ENCODE results near the gene SFMBT2. TPM values are rescaled to one million over a fixed set of nuclear protein-coding genes. Genes with fewer than 3 reads are reported as not detected.

The SFMBT2 gene
- total and polyA plus RNA-seq, 2 of the 13 experiments (the other 11 are each of a cell fraction or from before 2014, with no cell fraction given): 0.01 to 0.02 TPM

GRCh38 chr10:7306147-7306546 lies 104.7 kb downstream of the SFMBT2 start:
- no TSS peak for BruUV-seq (replicated peaks)
- no peak for ATAC-seq
- Histone ChIP-seq H2AFZ (ENCODE audit: low read length) (no peak overlapping the region), H3K9ac (ENCODE audit: insufficient read depth, low read depth, low read length) (no peak overlapping the region), H3K4me3 (replicated peaks in 1 of 3; ENCODE audit: insufficient read depth in 1 of 3, low read depth in 2 of 3, low read length in 3 of 3) (no peak overlapping the region), H3K79me2 (ENCODE audit: insufficient read depth, low read length) (no peaks in the 10 kb centered on the region), H3K9me3 (ENCODE audit: low read length) (no peaks in the 10 kb centered on the region), H4K20me1 (ENCODE audit: insufficient read depth, low read length) (no peaks in the 10 kb centered on the region), H3K27ac (ENCODE audit: extremely low read length, insufficient read depth, low read length) (no peak overlapping the region), H3K36me3 (replicated peaks in 1 of 2; ENCODE audit: control insufficient read depth in 1 of 2, insufficient read depth in 2 of 2, low read length in 2 of 2) (no peaks in the 10 kb centered on the region), H3K4me1 (ENCODE audit: insufficient read depth, low read length) (no peaks in the 10 kb centered on the region), H3K4me2 (ENCODE audit: low read depth, low read length) (no peak overlapping the region), H3K27me3 (ENCODE audit: control insufficient read depth in 1 of 2, insufficient read depth in 2 of 2, low read length in 2 of 2) (peaks cover 2 to 15% of the 10 kb centered on the region in 2 experiments; a peak in 2 of 5 replicates)
- CTCF ChIA-PET (ENCODE audit: low intra/inter-chr PET ratio, low total read pairs): no interaction called here
- DNase-seq (ENCODE audit: low spot score): no peak
- POLR2A ChIA-PET: no interaction called here
- intact Hi-C loops (cut with micrococcal nuclease; ENCODE audit: unreplicated experiment): no loop called here
- no peak for TF ChIP-seq RNF219 (CRISPR knock-in tag; IDR thresholded peaks at IDR 0.05)
- no peak for TF ChIP-seq CHCHD3 (CRISPR knock-in tag; IDR thresholded peaks at IDR 0.05)
- TF ChIP-seq NFYC (CRISPR knock-in tag; IDR thresholded peaks at IDR 0.05): no peak
- TF ChIP-seq ZC3H13 (CRISPR knock-in tag; IDR thresholded peaks at IDR 0.05): no peak
- no peak for TF ChIP-seq ZNF574 (CRISPR knock-in tag; IDR thresholded peaks at IDR 0.05)
- TF ChIP-seq YEATS4 (CRISPR knock-in tag; IDR thresholded peaks at IDR 0.05; ENCODE audit: borderline replicate concordance): no peak
- no peak for TF ChIP-seq GFI1 (CRISPR knock-in tag; IDR thresholded peaks at IDR 0.05; ENCODE audit: borderline replicate concordance)
- TF ChIP-seq JARID2 (CRISPR knock-in tag; IDR thresholded peaks at IDR 0.05; ENCODE audit: insufficient replicate concordance): no peak
- no peak for TF ChIP-seq NCOA5 (CRISPR knock-in tag; IDR thresholded peaks at IDR 0.05)
- no peak for TF ChIP-seq ZNF891 (CRISPR knock-in tag; IDR thresholded peaks at IDR 0.05)
- no peak for TF ChIP-seq ZNF383 (CRISPR knock-in tag; IDR thresholded peaks at IDR 0.05; ENCODE audit: borderline replicate concordance)
- no peak for TF ChIP-seq U2AF1 (optimal IDR thresholded peaks at IDR 0.05; ENCODE audit: low read depth, low read length)
- TF ChIP-seq SIX4 (CRISPR knock-in tag; IDR thresholded peaks at IDR 0.05): no peak
- TF ChIP-seq ZNF251 (CRISPR knock-in tag; IDR thresholded peaks at IDR 0.05): no peak
- no peak for TF ChIP-seq DMTF1 (CRISPR knock-in tag; IDR thresholded peaks at IDR 0.05)
- no peak for TF ChIP-seq ZNF335 (CRISPR knock-in tag; IDR thresholded peaks at IDR 0.05)
- TF ChIP-seq ZNF781 (CRISPR knock-in tag; IDR thresholded peaks at IDR 0.05; ENCODE audit: borderline replicate concordance, not compliant biosample characterization): no peak
- TF ChIP-seq ZNF232 (CRISPR knock-in tag; IDR thresholded peaks at IDR 0.05; ENCODE audit: borderline replicate concordance): no peak
- no peak for TF ChIP-seq SKI (IDR thresholded peaks at IDR 0.05; ENCODE audit: partially characterized antibody)
- no peak for FAIRE-seq
- in situ Hi-C loops (cut with HindIII; ENCODE audit: extremely low pct_ligation_motif_present, low pct_unique_long_range_greater_than_20kb): no loop called here
- 12% methylated on average over 9 of the region's 9 CpGs for WGBS (ENCODE audit: low lambda C conversion rate)

Data from HepG2 (cell line).